ENCODE data around the gene OTOP2.
"Not testable (repeated sequence)": the region's sequence is repeated elsewhere in the genome, so short reads cannot be mapped to it uniquely, and the experiment has no call there.

The OTOP2 gene

DNA sequence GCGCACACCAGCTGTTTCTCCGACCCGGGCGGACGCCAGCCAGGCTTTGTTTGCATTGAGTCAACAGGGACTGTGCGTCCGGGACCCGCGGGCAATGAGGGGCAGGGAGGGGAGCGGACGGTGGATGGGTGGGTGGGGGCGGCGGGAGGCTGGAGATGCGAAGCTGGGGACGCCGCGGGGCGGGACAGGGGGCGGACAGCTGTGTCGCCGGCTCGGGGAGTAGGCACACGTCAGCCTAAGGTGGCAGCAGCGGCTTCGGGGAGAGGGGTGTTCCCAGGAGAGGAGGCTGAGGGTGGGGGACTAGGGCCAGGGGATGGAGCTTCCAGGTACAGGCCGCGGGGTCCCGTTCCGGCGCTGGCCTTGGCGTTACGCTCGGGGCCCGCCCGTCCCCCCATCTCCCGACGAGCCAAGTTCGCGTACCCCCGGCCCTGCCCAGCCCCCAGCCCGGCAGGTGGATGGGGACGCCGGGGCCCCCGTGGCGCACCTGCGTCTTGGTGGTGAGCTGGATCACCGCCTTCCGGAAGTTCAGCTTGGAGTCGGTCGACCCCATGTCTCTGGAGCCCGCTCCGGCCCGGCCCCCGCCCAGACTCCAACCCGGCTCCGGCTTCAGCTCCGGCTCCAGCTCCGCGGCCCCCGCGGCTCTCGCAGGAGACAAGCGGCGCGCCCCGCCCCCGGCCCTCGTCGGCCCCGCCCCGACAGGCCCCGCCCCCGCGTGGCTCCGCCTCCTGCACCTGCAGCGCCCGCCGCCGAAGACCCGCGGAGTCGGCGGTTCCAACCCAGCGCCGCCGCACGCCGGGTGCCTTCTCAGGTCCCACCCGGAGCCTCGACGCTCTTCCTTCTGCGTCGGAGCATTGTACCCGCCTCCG, 48.3 kb downstream of the OTOP2 start, which contains the start of gene HID1:
HID1 (minus strand) TSS at position 653 of the 866 bp plus-strand sequence; CDS start at position 550, 103 bp downstream.
- DNase-seq (ENCODE audit: low spot score) = peak; percentile 98

- DNase-seq (ENCODE audit: low spot score) = no peak
Observed at GRCh38 chr17:74972973-74973328, 48.9 kb downstream of the OTOP2 start.

GRCh38 chr17:74975943-74976342, 51.9 kb downstream of the OTOP2 start:
- DNase-seq (ENCODE audit: low spot score) = no peak

- no peak for DNase-seq (ENCODE audit: low spot score)
Observed at GRCh38 chr17:74977802-74978201, 53.7 kb downstream of the OTOP2 start.

DNA sequence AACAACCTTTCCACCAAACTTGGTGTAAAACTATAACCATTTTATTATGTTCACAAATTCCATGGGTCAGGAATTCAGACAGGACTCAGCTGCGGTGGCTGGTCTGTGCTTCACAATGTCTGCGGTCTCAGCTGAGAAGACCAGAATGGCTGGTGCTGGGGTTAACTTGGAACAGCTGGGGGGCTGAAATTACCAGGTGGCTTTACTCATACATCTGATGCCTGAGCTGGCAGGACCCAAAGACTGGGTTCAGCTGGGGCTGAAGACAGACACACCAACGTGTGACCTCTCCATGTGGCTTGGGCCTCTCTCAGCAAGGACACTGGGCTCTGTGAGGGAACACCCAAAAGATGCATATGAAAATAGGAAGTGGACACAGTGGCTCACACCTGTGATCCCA, 54.2 kb downstream of the OTOP2 start:
- DNase-seq (ENCODE audit: low spot score) = no peak

GRCh38 chr17:74979408-74980146, 55.5 kb downstream of the OTOP2 start:
- DNase-seq (ENCODE audit: low spot score) = no peak

GRCh38 chr17:74981318-74981978, 57.4 kb downstream of the OTOP2 start:
- peak; percentile 45 for DNase-seq (ENCODE audit: low spot score)

DNA sequence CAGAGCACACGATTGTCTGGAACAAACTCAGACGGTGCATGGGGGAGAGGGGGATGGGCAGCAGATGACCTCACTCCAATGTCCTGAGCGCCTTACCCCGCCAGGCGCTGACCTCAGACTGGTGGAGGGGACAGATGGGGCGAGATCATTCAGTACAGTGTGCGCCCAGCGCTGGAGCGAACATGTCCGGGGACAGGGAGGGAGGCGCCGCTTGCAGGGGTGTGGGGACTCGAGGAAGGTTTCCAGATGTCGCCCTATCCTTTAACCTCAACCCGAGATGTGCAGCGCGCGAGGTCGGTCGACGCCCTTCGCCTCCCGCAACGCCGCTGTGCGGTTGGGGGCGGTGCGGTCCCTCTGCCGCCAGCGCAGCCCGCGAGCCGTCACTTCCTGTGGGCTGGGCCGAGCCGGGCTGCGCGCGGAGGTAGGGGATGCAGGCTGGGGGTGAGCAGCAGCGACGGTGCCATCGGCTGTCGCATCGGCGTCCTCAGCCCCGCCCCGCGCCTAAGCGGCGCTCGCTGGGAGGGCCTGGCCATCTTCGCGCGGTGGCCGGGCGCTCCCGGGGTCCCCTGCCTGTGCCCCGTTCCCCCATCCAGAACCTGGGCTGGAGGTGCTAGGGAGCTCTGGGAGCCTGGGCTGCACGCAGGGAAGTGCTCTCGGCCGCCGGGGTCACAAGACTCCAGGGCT, 58.0 kb downstream of the OTOP2 start:
- DNase-seq (ENCODE audit: low spot score) = peak; percentile 99

- DNase-seq (ENCODE audit: low spot score) = not testable (repeated sequence)
Observed at GRCh38 chr17:74982663-74983313, 58.7 kb downstream of the OTOP2 start.
